HEK293T (cell line): Measurements from ENCODE around the gene KXD1.

Experiments used
- ARNT ChIP-seq: fragments of 450-650 bp; IDR thresholded peaks from 2 replicates; pipeline ENCODE4 v1.6.1; 2017; ENCODE audit warnings: mild to moderate bottlenecking
- BHLHE40 ChIP-seq: fragments of 450-650 bp; IDR thresholded peaks from 2 replicates; pipeline ENCODE4 v1.6.1; 2016; ENCODE audit warnings: mild to moderate bottlenecking, moderate library complexity, borderline replicate concordance
- ELF4 ChIP-seq: fragments of 450-650 bp; IDR thresholded peaks from 2 replicates; pipeline ENCODE4 v1.6.1; 2017; ENCODE audit warnings: antibody characterized with exemption
- FOXA1 ChIP-seq: fragments of 450-650 bp; IDR thresholded peaks from 2 replicates; pipeline ENCODE4 v1.6.1; 2016; ENCODE audit warnings: mild to moderate bottlenecking
- FOXK2 ChIP-seq: fragments of 450-650 bp; IDR thresholded peaks from 2 replicates; pipeline ENCODE4 v1.6.1; 2016; ENCODE audit warnings: mild to moderate bottlenecking
- FOXM1 ChIP-seq: fragments of 450-650 bp; IDR thresholded peaks from 2 replicates; pipeline ENCODE4 v1.6.1; 2017; ENCODE audit warnings: mild to moderate bottlenecking, borderline replicate concordance
- L3MBTL2 ChIP-seq: fragments of 450-650 bp; conservative IDR thresholded peaks from 2 replicates; pipeline ENCODE4 v1.6.1; 2016; ENCODE audit warnings: mild to moderate bottlenecking
- LEF1 ChIP-seq: fragments of 450-650 bp; IDR thresholded peaks from 2 replicates; pipeline ENCODE4 v1.6.1; 2017; ENCODE audit warnings: mild to moderate bottlenecking, borderline replicate concordance
- NFRKB ChIP-seq: fragments of 450-650 bp; IDR thresholded peaks from 2 replicates; pipeline ENCODE4 v1.6.1; 2016; ENCODE audit warnings: mild to moderate bottlenecking, moderate library complexity
- PKNOX1 ChIP-seq: fragments of 450-650 bp; IDR thresholded peaks from 2 replicates; pipeline ENCODE4 v1.6.1; 2016
- SP1 ChIP-seq: fragments of 450-650 bp; IDR thresholded peaks from 2 replicates; pipeline ENCODE4 v1.6.1; 2017
- SUZ12 ChIP-seq: fragments of 450-650 bp; IDR thresholded peaks from 2 replicates; pipeline ENCODE4 v1.6.1; 2016; ENCODE audit warnings: mild to moderate bottlenecking
- TARDBP ChIP-seq: fragments of 450-650 bp; IDR thresholded peaks from 2 replicates; pipeline ENCODE4 v1.6.1; 2016
- ZNF384 ChIP-seq: fragments of 450-650 bp; IDR thresholded peaks from 2 replicates; pipeline ENCODE4 v1.6.1; 2016

GRCh38 chr19:18513868-18514267 lies 43.8 kb upstream of the KXD1 start:
- no peak for TF ChIP-seq L3MBTL2
- TF ChIP-seq BHLHE40 = no peak
- no peak for TF ChIP-seq FOXM1
- TF ChIP-seq NFRKB = no peak
- no peak for TF ChIP-seq ARNT
- no peak for TF ChIP-seq SP1
- no peak for TF ChIP-seq PKNOX1
- TF ChIP-seq SUZ12 = no peak
- TF ChIP-seq TARDBP = no peak
- TF ChIP-seq LEF1 = no peak
- TF ChIP-seq ZNF384 = no peak
- TF ChIP-seq ELF4 = no peak
- TF ChIP-seq FOXA1 = no peak
- no peak for TF ChIP-seq FOXK2
